ENCODE data around the gene DHRSX. TPM values are rescaled to one million over a fixed set of nuclear protein-coding genes. Genes with fewer than 3 reads are reported as not detected.
"Not testable (repeated sequence)": the region's sequence is repeated elsewhere in the genome, so short reads cannot be mapped to it uniquely, and the experiment has no call there.

Gene DHRSX
- total RNA-seq, 2 donors from 2014 or later, result 36.5 to 45.4 TPM

DNA sequence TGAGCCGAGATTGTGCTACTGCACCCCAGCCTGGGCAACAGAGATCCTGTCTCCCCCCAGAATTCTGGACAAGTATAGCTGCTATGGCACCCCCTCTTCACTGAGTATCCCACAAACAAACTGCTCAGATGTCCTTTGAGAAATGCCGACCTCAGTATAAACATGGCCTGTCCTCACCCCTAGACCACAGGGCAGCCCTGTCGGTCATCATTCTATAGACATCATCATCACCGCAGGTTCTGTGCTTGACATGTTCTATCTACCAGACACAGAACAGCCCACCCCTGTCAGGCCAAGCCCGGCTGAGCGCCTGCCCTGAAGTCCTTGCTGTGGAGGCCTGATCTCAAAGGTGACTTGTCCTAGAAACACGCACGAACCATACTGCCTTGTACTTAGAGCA lies 232.9 kb downstream of the DHRSX start:
- no peak overlapping the region for H3K4me3 Mint-ChIP-seq
- no peak for DNase-seq
- Histone ChIP-seq H3K9ac (ENCODE audit: extremely low read depth, low read length, poor library complexity, severe bottlenecking) (no peak overlapping the region), H3K9me3 (ENCODE audit: control insufficient read depth, low read length) (no peaks in the 10 kb centered on the region), H3K36me3 (ENCODE audit: control insufficient read depth, insufficient read depth, low read length) (peaks cover 14% of the 10 kb centered on the region), H3K4me3 (ENCODE audit: low read length) (no peak overlapping the region), H3K27me3 (ENCODE audit: control insufficient read depth, insufficient read depth, low read length, poor library complexity, severe bottlenecking) (no peaks in the 10 kb centered on the region), H3K27ac (ENCODE audit: low read depth, low read length) (no peak overlapping the region), H3K4me1 (ENCODE audit: control insufficient read depth, insufficient read depth, low read length) (no peaks in the 10 kb centered on the region)
- H3K27ac Mint-ChIP-seq, result no peak overlapping the region
- TF ChIP-seq, protein P1, sequence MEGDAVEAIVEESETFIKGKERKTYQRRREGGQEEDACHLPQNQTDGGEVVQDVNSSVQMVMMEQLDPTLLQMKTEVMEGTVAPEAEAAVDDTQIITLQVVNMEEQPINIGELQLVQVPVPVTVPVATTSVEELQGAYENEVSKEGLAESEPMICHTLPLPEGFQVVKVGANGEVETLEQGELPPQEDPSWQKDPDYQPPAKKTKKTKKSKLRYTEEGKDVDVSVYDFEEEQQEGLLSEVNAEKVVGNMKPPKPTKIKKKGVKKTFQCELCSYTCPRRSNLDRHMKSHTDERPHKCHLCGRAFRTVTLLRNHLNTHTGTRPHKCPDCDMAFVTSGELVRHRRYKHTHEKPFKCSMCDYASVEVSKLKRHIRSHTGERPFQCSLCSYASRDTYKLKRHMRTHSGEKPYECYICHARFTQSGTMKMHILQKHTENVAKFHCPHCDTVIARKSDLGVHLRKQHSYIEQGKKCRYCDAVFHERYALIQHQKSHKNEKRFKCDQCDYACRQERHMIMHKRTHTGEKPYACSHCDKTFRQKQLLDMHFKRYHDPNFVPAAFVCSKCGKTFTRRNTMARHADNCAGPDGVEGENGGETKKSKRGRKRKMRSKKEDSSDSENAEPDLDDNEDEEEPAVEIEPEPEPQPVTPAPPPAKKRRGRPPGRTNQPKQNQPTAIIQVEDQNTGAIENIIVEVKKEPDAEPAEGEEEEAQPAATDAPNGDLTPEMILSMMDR (conservative IDR thresholded peaks at IDR 0.05), result no peak
- no peaks in the 10 kb centered on the region for H3K27me3 Mint-ChIP-seq (ENCODE audit: insufficient read depth)
- H3K9me3 Mint-ChIP-seq, result no peaks in the 10 kb centered on the region
- peaks cover 30% of the 10 kb centered on the region for H3K36me3 Mint-ChIP-seq (ENCODE audit: low read depth)
- 88 to 100% methylated on average over 6 to 8 of the region's 8 CpGs for WGBS, 2 experiments (ENCODE audit: insufficient coverage in 1 of 2, insufficient read length in 1 of 2)
- peaks cover 10% of the 10 kb centered on the region for H3K4me1 Mint-ChIP-seq

DNA sequence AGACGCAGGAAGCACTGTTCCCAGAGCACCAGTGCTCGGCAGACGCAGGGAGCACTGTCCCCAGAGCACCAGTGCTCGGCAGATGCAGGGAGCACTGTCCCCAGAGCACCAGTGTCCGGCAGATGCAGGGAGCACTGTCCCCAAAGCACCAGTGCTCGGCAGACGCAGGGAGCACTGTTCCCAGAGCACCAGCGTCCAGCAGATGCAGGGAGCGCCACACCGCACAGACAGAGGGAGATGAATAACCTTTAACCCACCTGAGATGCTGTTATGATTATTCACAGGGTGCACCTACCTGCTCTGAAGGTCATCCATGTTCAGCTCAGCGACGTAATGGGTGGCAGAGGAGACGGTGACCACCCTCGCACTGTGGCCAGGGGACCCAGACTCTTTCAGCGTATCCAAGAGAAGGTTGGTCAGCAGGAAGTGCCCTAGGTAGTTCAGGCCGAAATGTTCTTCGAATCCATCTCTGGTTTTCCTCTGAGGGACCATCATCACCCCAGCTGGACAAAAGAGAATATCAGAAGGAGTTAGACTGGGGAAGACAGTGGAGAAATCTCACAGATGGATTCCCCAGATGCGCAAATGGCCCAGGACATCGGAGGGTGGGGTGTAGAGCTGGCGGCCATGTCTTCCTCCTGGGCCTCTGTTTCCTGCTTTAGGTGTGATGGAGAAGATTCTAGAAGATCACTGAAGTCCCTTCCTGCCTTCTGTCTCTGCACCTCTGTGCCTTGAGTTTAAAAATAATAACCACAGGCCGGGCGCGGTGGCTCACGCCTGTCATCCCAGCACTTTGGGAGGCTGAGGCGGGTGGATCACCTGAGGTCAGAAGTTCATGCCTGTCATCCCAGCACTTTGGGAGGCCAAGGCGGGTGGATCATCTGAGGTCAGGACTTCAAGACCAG lies 234.1 kb downstream of the DHRSX start:
- no peaks in the 10 kb centered on the region for H3K27me3 Mint-ChIP-seq (ENCODE audit: insufficient read depth)
- no peak overlapping the region for H3K27ac ChIP-seq (ENCODE audit: low read depth, low read length)
- peaks cover 1% of the 10 kb centered on the region for H3K4me1 Mint-ChIP-seq
- H3K4me1 ChIP-seq (ENCODE audit: control insufficient read depth, insufficient read depth, low read length), result no peaks in the 10 kb centered on the region
- H3K9me3 Mint-ChIP-seq, result no peaks in the 10 kb centered on the region
- TF ChIP-seq, protein P1 (conservative IDR thresholded peaks at IDR 0.05), result no peak
- DNase-seq, result no peak
- peaks cover 14% of the 10 kb centered on the region for H3K36me3 ChIP-seq (ENCODE audit: control insufficient read depth, insufficient read depth, low read length)
- H3K36me3 Mint-ChIP-seq (ENCODE audit: low read depth), result peaks cover 30% of the 10 kb centered on the region
- H3K27me3 ChIP-seq (ENCODE audit: control insufficient read depth, insufficient read depth, low read length, poor library complexity, severe bottlenecking), result no peaks in the 10 kb centered on the region
- WGBS, 2 experiments (ENCODE audit: insufficient coverage in 1 of 2, insufficient read length in 1 of 2), result 93% methylated on average over 21 to 26 of the region's 26 CpGs
- H3K9me3 ChIP-seq (ENCODE audit: control insufficient read depth, low read length), result no peaks in the 10 kb centered on the region
- no peak overlapping the region for H3K4me3 ChIP-seq (ENCODE audit: low read length)
- H3K27ac Mint-ChIP-seq, result no peak overlapping the region
- H3K9ac ChIP-seq (ENCODE audit: extremely low read depth, low read length, poor library complexity, severe bottlenecking), result no peak overlapping the region
- H3K4me3 Mint-ChIP-seq, result no peak overlapping the region

DNA sequence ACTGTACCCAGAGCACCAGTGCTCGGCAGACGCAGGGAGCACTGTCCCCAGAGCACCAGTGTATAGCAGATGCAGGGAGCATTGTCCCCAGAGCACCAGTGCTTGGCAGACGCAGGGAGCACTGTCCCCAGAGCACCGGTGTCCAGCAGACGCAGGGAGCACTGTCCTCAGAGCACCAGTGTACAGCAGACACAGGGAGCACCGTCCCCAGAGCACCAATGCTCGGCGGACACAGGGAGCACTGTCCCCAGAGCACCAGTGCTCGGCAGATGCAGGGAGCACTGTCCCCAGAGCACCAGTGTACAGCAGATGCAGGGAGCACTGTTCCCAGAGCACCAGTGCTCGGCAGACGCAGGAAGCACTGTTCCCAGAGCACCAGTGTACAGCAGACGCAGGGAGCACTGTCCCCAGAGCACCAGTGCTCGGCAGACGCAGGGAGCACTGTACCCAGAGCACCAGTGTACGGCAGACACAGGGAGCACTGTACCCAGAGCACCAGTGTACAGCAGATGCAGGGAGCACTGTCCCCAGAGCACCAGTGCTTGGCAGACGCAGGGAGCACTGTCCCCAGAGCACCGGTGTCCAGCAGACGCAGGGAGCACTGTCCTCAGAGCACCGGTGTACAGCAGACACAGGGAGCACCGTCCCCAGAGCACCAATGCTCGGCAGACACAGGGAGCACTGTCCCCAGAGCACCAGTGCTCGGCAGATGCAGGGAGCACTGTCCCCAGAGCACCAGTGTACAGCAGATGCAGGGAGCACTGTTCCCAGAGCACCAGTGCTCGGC lies 234.9 kb downstream of the DHRSX start:
- not testable (repeated sequence) for DNase-seq; H3K9me3 ChIP-seq (ENCODE audit: control insufficient read depth, low read length); H3K27me3 Mint-ChIP-seq (ENCODE audit: insufficient read depth); H3K27ac ChIP-seq (ENCODE audit: low read depth, low read length); H3K4me3 Mint-ChIP-seq; H3K27ac Mint-ChIP-seq; H3K9ac ChIP-seq (ENCODE audit: extremely low read depth, low read length, poor library complexity, severe bottlenecking); H3K4me3 ChIP-seq (ENCODE audit: low read length); H3K4me1 Mint-ChIP-seq; H3K4me1 ChIP-seq (ENCODE audit: control insufficient read depth, insufficient read depth, low read length); H3K27me3 ChIP-seq (ENCODE audit: control insufficient read depth, insufficient read depth, low read length, poor library complexity, severe bottlenecking); H3K9me3 Mint-ChIP-seq
- 95 to 98% methylated on average over 13 to 23 of the region's 23 CpGs for WGBS, 2 experiments (ENCODE audit: insufficient coverage in 1 of 2, insufficient read length in 1 of 2)
- peaks cover 14% of the 10 kb centered on the region for H3K36me3 ChIP-seq (ENCODE audit: control insufficient read depth, insufficient read depth, low read length)
- peaks cover 24% of the 10 kb centered on the region for H3K36me3 Mint-ChIP-seq (ENCODE audit: low read depth)

Measured in endodermal cell (in vitro differentiated cells).